Natural killer cell (primary cell): Measurements from ENCODE around the gene SLC25A22. TPM values are rescaled to one million over a fixed set of nuclear protein-coding genes. Genes with fewer than 3 reads are reported as not detected.

Experiments
- ATAC-seq, 3 donors: fragments of 150-1000 bp in 2 of 3; fragments of 200-7000 bp in 1 of 3; cut with Tn5 transposase; 1 replicate in 1 of 3; 2 replicates in 2 of 3; pipeline ENCODE4 v1.10.0; 2021; ENCODE audit warnings: mild to moderate bottlenecking in 2 of 3, moderate library complexity in 2 of 3
- DNase-seq, 2 donors: peaks; one replicate each; pipeline versions ENCODE4 v3.0.0 to v3.0.0-alpha.2; 2013 to 2021; ENCODE audit warnings: mixed read lengths in 1 of 2
- H3K27ac ChIP-seq: one replicate; pipeline ENCODE4 v1.5.1; 2013; ENCODE audit warnings: mild to moderate bottlenecking, low read length
- H3K27me3 ChIP-seq: one replicate; pipeline ENCODE4 v1.6.1; 2013; ENCODE audit warnings: low read length; ENCODE audit not compliant: control insufficient read depth, insufficient read depth
- H3K36me3 ChIP-seq: one replicate; pipeline ENCODE4 v1.6.1; 2013; ENCODE audit warnings: low read length; ENCODE audit not compliant: control insufficient read depth, insufficient read depth
- H3K4me1 ChIP-seq: one replicate; pipeline ENCODE4 v1.6.1; 2013; ENCODE audit warnings: low read length; ENCODE audit not compliant: control insufficient read depth, insufficient read depth
- H3K4me3 ChIP-seq: one replicate; pipeline ENCODE4 v1.5.1; 2013; ENCODE audit warnings: low read length
- H3K9me3 ChIP-seq: one replicate; pipeline ENCODE4 v1.6.1; 2013; ENCODE audit warnings: low read length; ENCODE audit not compliant: control insufficient read depth, insufficient read depth
- H3K27ac Mint-ChIP-seq, 2 donors: one replicate each; pipeline ENCODE4 v1.8.0; 2022; ENCODE audit warnings: mild to moderate bottlenecking in 2 of 2, mixed read lengths in 2 of 2, moderate library complexity in 1 of 2
- H3K27me3 Mint-ChIP-seq, 2 donors: one replicate each; pipeline ENCODE4 v1.8.0; 2022; ENCODE audit warnings: low read depth in 2 of 2, mixed read lengths in 2 of 2
- H3K36me3 Mint-ChIP-seq: one replicate; pipeline ENCODE4 v1.8.0; 2022; ENCODE audit warnings: mixed read lengths
- H3K4me1 Mint-ChIP-seq, 2 donors: one replicate each; pipeline ENCODE4 v1.8.0; 2022; ENCODE audit warnings: mixed read lengths in 2 of 2
- H3K4me3 Mint-ChIP-seq: one replicate; pipeline ENCODE4 v1.8.0; 2022; ENCODE audit warnings: mild to moderate bottlenecking, moderate library complexity, mixed read lengths
- H3K9me3 Mint-ChIP-seq, 2 donors: one replicate each; pipeline ENCODE4 v1.8.0; 2022; ENCODE audit warnings: mixed read lengths in 2 of 2
- WGBS: methylation state at CpG from one replicate; pipeline ENCODE4 v1.1.7; 2013; ENCODE audit warnings: missing lambda C conversion rate; ENCODE audit not compliant: insufficient coverage; 5-methylcytosine and 5-hydroxymethylcytosine counted together
- intact Hi-C: fragments of 100-400 bp; cut with micrococcal nuclease; formaldehyde crosslinking; loops from one replicate; pipeline ENCODE4 v1.14.2; 2022
- total RNA-seq, 4 donors: library from RNA; stranded (reverse); fragments of 120-200 nt in 1 of 4; gene quantifications; one replicate each; pipeline versions ENCODE4 v1.2.3 to v1.2.4, GENCODE V29; 2013 to 2022
- TF ChIP-seq, protein P1 (sequence below): fragments of 200-600 bp; IDR thresholded peaks from one replicate; pipeline ENCODE4 v1.8.0; 2022; ENCODE audit warnings: antibody characterized with exemption

SLC25A22 gene
- total RNA-seq, 3 donors from 2014 or later (not counting 1 experiment from before 2014, with no cell fraction given): 22.8 to 34.6 (median 31.5) TPM

DNA sequence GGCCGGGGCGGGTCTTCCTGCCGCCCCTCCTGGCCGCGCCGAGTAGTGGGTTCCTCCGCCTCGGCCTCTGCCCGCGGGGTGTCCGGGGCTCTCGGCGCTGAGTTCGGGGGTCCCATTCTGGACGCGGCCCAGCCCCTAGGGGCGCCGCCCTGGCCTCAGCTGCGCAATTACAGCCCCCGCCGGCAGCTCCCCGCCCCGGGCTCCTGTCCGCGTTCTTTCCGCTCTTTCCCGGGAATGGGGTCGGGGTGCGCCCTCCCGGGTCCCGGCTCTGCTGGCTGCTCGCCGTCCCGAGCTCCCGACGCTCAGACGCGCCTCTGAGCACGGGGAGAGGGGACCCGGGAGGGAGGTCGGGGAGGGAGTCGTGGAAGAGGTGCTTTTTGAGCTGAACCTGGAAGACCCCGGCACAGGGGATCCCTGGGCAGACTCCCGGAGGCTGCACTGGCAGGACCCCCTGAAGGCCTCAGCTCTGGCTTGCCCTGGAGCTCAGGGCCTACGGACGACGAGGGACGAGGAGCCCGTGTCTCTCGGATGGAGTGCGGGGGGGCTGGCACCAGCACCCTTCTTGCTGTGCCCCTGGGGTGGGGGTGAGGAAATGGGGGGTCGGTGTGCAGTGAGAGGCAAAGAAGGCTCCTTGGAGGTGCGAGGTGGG, 45.1 kb upstream of the SLC25A22 start:
- no peaks in the 10 kb centered on the region for H3K27me3 Mint-ChIP-seq
- no peaks in the 10 kb centered on the region for H3K36me3 Mint-ChIP-seq
- peak overlapping the region in 1 of 2 donors; percentile 72 for H3K27ac Mint-ChIP-seq
- H3K4me3 Mint-ChIP-seq: peak overlapping the region; percentile 81
- intact Hi-C loops: loop anchor here (10.0 kb wide), 1 partner anchor 72 kb away; the partner anchor contains the start of gene CHID1
- H3K9me3 Mint-ChIP-seq: no peaks in the 10 kb centered on the region
- WGBS: under 1% methylated on average over 53 of the region's 53 CpGs
- TF ChIP-seq, protein P1, sequence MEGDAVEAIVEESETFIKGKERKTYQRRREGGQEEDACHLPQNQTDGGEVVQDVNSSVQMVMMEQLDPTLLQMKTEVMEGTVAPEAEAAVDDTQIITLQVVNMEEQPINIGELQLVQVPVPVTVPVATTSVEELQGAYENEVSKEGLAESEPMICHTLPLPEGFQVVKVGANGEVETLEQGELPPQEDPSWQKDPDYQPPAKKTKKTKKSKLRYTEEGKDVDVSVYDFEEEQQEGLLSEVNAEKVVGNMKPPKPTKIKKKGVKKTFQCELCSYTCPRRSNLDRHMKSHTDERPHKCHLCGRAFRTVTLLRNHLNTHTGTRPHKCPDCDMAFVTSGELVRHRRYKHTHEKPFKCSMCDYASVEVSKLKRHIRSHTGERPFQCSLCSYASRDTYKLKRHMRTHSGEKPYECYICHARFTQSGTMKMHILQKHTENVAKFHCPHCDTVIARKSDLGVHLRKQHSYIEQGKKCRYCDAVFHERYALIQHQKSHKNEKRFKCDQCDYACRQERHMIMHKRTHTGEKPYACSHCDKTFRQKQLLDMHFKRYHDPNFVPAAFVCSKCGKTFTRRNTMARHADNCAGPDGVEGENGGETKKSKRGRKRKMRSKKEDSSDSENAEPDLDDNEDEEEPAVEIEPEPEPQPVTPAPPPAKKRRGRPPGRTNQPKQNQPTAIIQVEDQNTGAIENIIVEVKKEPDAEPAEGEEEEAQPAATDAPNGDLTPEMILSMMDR: no peak
- ATAC-seq: no peak
- Histone ChIP-seq H3K9me3 (no peaks in the 10 kb centered on the region), H3K27ac (no peak overlapping the region), H3K4me1 (peaks cover 64% of the 10 kb centered on the region), H3K27me3 (peaks cover under 1% of the 10 kb centered on the region), H3K4me3 (peak overlapping the region; percentile 56), H3K36me3 (peaks cover 23% of the 10 kb centered on the region)
- peak in 1 of 2 donors; percentile 38 for DNase-seq
- H3K4me1 Mint-ChIP-seq: peaks cover 0 to 33% of the 10 kb centered on the region in 2 donors

DNA sequence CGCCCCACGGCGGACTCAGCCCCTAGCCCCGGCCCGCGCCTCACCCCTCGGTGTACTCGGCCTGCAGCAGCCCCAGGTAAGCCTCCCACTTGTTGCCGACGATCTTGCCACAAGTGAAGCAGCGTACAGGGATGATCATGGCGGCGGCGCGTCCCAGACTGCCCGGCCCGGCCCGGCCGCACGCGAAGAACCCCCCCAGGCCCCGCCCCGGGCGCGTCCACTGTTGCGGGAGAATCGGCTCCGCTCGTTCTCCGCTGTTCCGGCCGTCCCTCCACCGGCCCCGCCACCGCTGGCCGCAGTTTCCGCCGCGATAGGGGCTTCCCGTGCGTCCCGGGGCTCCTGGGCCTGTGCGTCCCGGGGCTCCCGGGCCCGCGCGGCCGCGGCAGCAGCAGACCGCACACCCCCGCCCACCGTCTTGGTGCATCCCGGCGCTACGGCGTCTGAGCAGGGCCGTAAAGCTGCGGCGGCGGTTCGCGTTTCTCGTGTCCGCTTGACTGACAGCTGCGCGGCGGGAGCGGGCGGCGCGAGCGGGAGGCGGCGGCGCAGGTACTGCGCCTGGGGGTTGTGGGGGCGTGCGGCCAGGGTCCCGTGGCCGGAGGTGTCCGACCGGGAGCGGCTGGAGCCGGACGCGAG, 44.4 kb upstream of the SLC25A22 start, which contains the start of the genes POLR2L and TSPAN4:
POLR2L (minus strand) TSS at position 160 of the 633 bp plus-strand sequence; CDS start at position 139, 21 bp downstream.
TSPAN4 (plus strand) TSS at position 483 of the 633 bp plus-strand sequence. CDS start 7,453 bp downstream, outside the sequence.
- peak within 1 kb of the TSS; percentile 70 for H3K4me3 ChIP-seq
- peaks cover 23% of the 10 kb centered on the region for H3K36me3 ChIP-seq
- DNase-seq (peak; percentile 88 to 94), ATAC-seq (peak; percentile 83 to 89 (median 83))
- WGBS: under 1% methylated on average over 87 of the region's 87 CpGs
- Mint-ChIP-seq H3K27me3 (no peaks in the 10 kb centered on the region), H3K4me1 (peaks cover 4 to 39% of the 10 kb centered on the region in 2 donors), H3K9me3 (no peaks in the 10 kb centered on the region), H3K27ac (peak within 1 kb of the TSS in 1 of 2 donors; percentile 75), H3K36me3 (no peaks in the 10 kb centered on the region), H3K4me3 (peak within 1 kb of the TSS; percentile 86)
- intact Hi-C loops: loop anchor here (10.0 kb wide), 1 partner anchor 72 kb away; the partner anchor contains the start of gene CHID1
- TF ChIP-seq, protein P1: no peak
- peak within 1 kb of the TSS; percentile 58 for H3K27ac ChIP-seq
- no peaks in the 10 kb centered on the region for H3K27me3 ChIP-seq
- no peaks in the 10 kb centered on the region for H3K9me3 ChIP-seq
- peaks cover 66% of the 10 kb centered on the region for H3K4me1 ChIP-seq

DNA sequence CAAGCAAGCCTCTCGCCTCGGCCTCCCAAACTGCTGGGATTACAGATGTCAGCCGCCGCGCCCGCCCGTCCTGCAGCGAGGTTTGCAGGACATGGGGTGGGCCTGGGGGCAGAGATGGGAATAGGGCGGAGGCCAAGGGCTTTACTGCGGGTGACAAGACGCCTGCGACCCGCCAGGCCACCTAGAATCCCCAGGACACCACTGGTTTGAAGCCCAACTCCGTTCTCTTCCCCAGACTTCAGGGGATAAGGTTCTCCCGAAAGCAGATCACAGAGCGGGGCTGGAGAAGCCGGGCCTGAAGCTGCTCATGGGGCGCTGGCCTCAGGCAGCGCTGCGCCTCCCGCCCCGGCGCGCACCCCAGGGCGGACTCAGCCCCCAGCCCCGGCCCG, 43.9 kb upstream of the SLC25A22 start:
- 1% methylated on average over 27 of the region's 27 CpGs for WGBS
- Mint-ChIP-seq H3K36me3 (no peaks in the 10 kb centered on the region), H3K27me3 (no peaks in the 10 kb centered on the region), H3K9me3 (no peaks in the 10 kb centered on the region), H3K4me3 (peak overlapping the region; percentile 86), H3K4me1 (peaks cover 7 to 44% of the 10 kb centered on the region in 2 donors), H3K27ac (peak overlapping the region in 1 of 2 donors; percentile 75)
- H3K36me3 ChIP-seq: peaks cover 23% of the 10 kb centered on the region
- TF ChIP-seq, protein P1: no peak
- ATAC-seq (peak; percentile 23 to 35 (median 33)), DNase-seq (no peak)
- H3K4me3 ChIP-seq: peak overlapping the region; percentile 70
- H3K9me3 ChIP-seq: no peaks in the 10 kb centered on the region
- H3K27ac ChIP-seq: peak overlapping the region; percentile 58
- no peaks in the 10 kb centered on the region for H3K27me3 ChIP-seq
- intact Hi-C loops: loop anchor here (10.0 kb wide), 1 partner anchor 73 kb away; the partner anchor contains the start of gene CHID1
- H3K4me1 ChIP-seq: peaks cover 71% of the 10 kb centered on the region
